ENCODE measurements around the gene ZMYND11.
"Not testable (repeated sequence)": the region's sequence is repeated elsewhere in the genome, so short reads cannot be mapped to it uniquely, and the experiment has no call there.

The ZMYND11 gene

GRCh38 chr10:152915-153314, 17.7 kb downstream of the ZMYND11 start:
- peaks cover 39% of the 10 kb centered on the region for H3K4me1 Mint-ChIP-seq (ENCODE audit: low read depth)
- H3K27ac Mint-ChIP-seq, result no peak overlapping the region
- H3K27me3 Mint-ChIP-seq, result no peaks in the 10 kb centered on the region
- no peaks in the 10 kb centered on the region for H3K9me3 Mint-ChIP-seq
- H3K36me3 Mint-ChIP-seq (ENCODE audit: low read depth), result peaks cover 29% of the 10 kb centered on the region
- DNase-seq, result no peak
- no peak overlapping the region for H3K4me3 Mint-ChIP-seq

- DNase-seq, result no peak
- Mint-ChIP-seq H3K36me3 (ENCODE audit: low read depth) (peaks cover 23% of the 10 kb centered on the region), H3K27me3 (no peaks in the 10 kb centered on the region), H3K9me3 (no peaks in the 10 kb centered on the region), H3K4me3 (no peak overlapping the region), H3K27ac (no peak overlapping the region), H3K4me1 (ENCODE audit: low read depth) (peaks cover 44% of the 10 kb centered on the region)
These were observed 19.1 kb downstream of the ZMYND11 start for GRCh38 chr10:154348-154747.

- no peaks in the 10 kb centered on the region for H3K27me3 Mint-ChIP-seq
- H3K4me1 Mint-ChIP-seq (ENCODE audit: low read depth), result peaks cover 7% of the 10 kb centered on the region
- H3K27ac Mint-ChIP-seq, result no peak overlapping the region
- H3K9me3 Mint-ChIP-seq, result peaks cover 19% of the 10 kb centered on the region
- no peak for DNase-seq
- no peak overlapping the region for H3K4me3 Mint-ChIP-seq
- peaks cover 25% of the 10 kb centered on the region for H3K36me3 Mint-ChIP-seq (ENCODE audit: low read depth)
These were observed 32.1 kb downstream of the ZMYND11 start for GRCh38 chr10:167383-167782.

GRCh38 chr10:173741-174140, 38.5 kb downstream of the ZMYND11 start:
- Mint-ChIP-seq H3K36me3 (ENCODE audit: low read depth) (peaks cover 4% of the 10 kb centered on the region), H3K9me3 (peaks cover 11% of the 10 kb centered on the region), H3K4me1 (ENCODE audit: low read depth) (peaks cover 13% of the 10 kb centered on the region), H3K27ac (no peak overlapping the region), H3K27me3 (no peaks in the 10 kb centered on the region), H3K4me3 (no peak overlapping the region)
- DNase-seq, result no peak

- Mint-ChIP-seq H3K4me3 (no peak overlapping the region), H3K9me3 (peaks cover 4% of the 10 kb centered on the region), H3K4me1 (ENCODE audit: low read depth) (peaks cover 17% of the 10 kb centered on the region), H3K36me3 (ENCODE audit: low read depth) (peaks cover 16% of the 10 kb centered on the region), H3K27ac (no peak overlapping the region), H3K27me3 (no peaks in the 10 kb centered on the region)
- DNase-seq, result no peak
These were observed 41.4 kb downstream of the ZMYND11 start for GRCh38 chr10:176677-177076.

GRCh38 chr10:178208-178607, 43.0 kb downstream of the ZMYND11 start:
- Mint-ChIP-seq H3K27ac (no peak overlapping the region), H3K27me3 (no peaks in the 10 kb centered on the region), H3K9me3 (peaks cover 2% of the 10 kb centered on the region), H3K4me1 (ENCODE audit: low read depth) (peaks cover 30% of the 10 kb centered on the region), H3K36me3 (ENCODE audit: low read depth) (peaks cover 28% of the 10 kb centered on the region), H3K4me3 (no peak overlapping the region)
- DNase-seq, result no peak

GRCh38 chr10:178723-179122, 43.5 kb downstream of the ZMYND11 start:
- no peaks in the 10 kb centered on the region for H3K27me3 Mint-ChIP-seq
- H3K36me3 Mint-ChIP-seq (ENCODE audit: low read depth), result peaks cover 33% of the 10 kb centered on the region
- H3K27ac Mint-ChIP-seq, result no peak overlapping the region
- peaks cover 35% of the 10 kb centered on the region for H3K4me1 Mint-ChIP-seq (ENCODE audit: low read depth)
- DNase-seq, result no peak
- H3K4me3 Mint-ChIP-seq, result no peak overlapping the region
- peaks cover 7% of the 10 kb centered on the region for H3K9me3 Mint-ChIP-seq

GRCh38 chr10:182441-183201, 47.4 kb downstream of the ZMYND11 start:
- Mint-ChIP-seq H3K4me1 (ENCODE audit: low read depth) (peaks cover 37% of the 10 kb centered on the region), H3K27ac (peak overlapping the region; percentile 86), H3K9me3 (peaks cover 12% of the 10 kb centered on the region), H3K36me3 (ENCODE audit: low read depth) (peaks cover 56% of the 10 kb centered on the region), H3K27me3 (no peaks in the 10 kb centered on the region), H3K4me3 (peak overlapping the region; percentile 16)
- DNase-seq, result no peak

- H3K9me3 Mint-ChIP-seq, result peaks cover 12% of the 10 kb centered on the region
- H3K27ac Mint-ChIP-seq, result no peak overlapping the region
- DNase-seq, result no peak
- H3K36me3 Mint-ChIP-seq (ENCODE audit: low read depth), result peaks cover 66% of the 10 kb centered on the region
- H3K27me3 Mint-ChIP-seq, result no peaks in the 10 kb centered on the region
- H3K4me3 Mint-ChIP-seq, result no peak overlapping the region
- peaks cover 47% of the 10 kb centered on the region for H3K4me1 Mint-ChIP-seq (ENCODE audit: low read depth)
These were observed 48.9 kb downstream of the ZMYND11 start for GRCh38 chr10:184174-184573.

- H3K4me1 Mint-ChIP-seq (ENCODE audit: low read depth), result peaks cover 47% of the 10 kb centered on the region
- no peak overlapping the region for H3K4me3 Mint-ChIP-seq
- H3K9me3 Mint-ChIP-seq, result peaks cover 12% of the 10 kb centered on the region
- H3K27me3 Mint-ChIP-seq, result no peaks in the 10 kb centered on the region
- DNase-seq, result no peak
- peaks cover 70% of the 10 kb centered on the region for H3K36me3 Mint-ChIP-seq (ENCODE audit: low read depth)
- no peak overlapping the region for H3K27ac Mint-ChIP-seq
These were observed 49.7 kb downstream of the ZMYND11 start for GRCh38 chr10:184911-185310.

- peaks cover 12% of the 10 kb centered on the region for H3K9me3 Mint-ChIP-seq
- not testable (repeated sequence) for H3K27ac Mint-ChIP-seq, H3K27me3 Mint-ChIP-seq, DNase-seq, H3K4me3 Mint-ChIP-seq
- peaks cover 74% of the 10 kb centered on the region for H3K36me3 Mint-ChIP-seq (ENCODE audit: low read depth)
- peaks cover 50% of the 10 kb centered on the region for H3K4me1 Mint-ChIP-seq (ENCODE audit: low read depth)
These were observed 50.3 kb downstream of the ZMYND11 start for GRCh38 chr10:185571-185970.

- no peak for DNase-seq
- Mint-ChIP-seq H3K27me3 (no peaks in the 10 kb centered on the region), H3K27ac (no peak overlapping the region), H3K4me1 (ENCODE audit: low read depth) (peaks cover 49% of the 10 kb centered on the region), H3K36me3 (ENCODE audit: low read depth) (peaks cover 75% of the 10 kb centered on the region), H3K4me3 (no peak overlapping the region), H3K9me3 (peaks cover 12% of the 10 kb centered on the region)
These were observed 51.7 kb downstream of the ZMYND11 start for GRCh38 chr10:186911-187310.

GRCh38 chr10:188546-188945, 53.3 kb downstream of the ZMYND11 start:
- H3K36me3 Mint-ChIP-seq (ENCODE audit: low read depth), result peaks cover 68% of the 10 kb centered on the region
- no peak for DNase-seq
- H3K27ac Mint-ChIP-seq, result peak overlapping the region; percentile 16
- H3K9me3 Mint-ChIP-seq, result peaks cover 6% of the 10 kb centered on the region
- peaks cover 42% of the 10 kb centered on the region for H3K4me1 Mint-ChIP-seq (ENCODE audit: low read depth)
- no peaks in the 10 kb centered on the region for H3K27me3 Mint-ChIP-seq
- no peak overlapping the region for H3K4me3 Mint-ChIP-seq

- peaks cover 29% of the 10 kb centered on the region for H3K4me1 Mint-ChIP-seq (ENCODE audit: low read depth)
- no peaks in the 10 kb centered on the region for H3K27me3 Mint-ChIP-seq
- H3K36me3 Mint-ChIP-seq (ENCODE audit: low read depth), result peaks cover 66% of the 10 kb centered on the region
- no peak overlapping the region for H3K4me3 Mint-ChIP-seq
- DNase-seq, result no peak
- H3K9me3 Mint-ChIP-seq, result no peaks in the 10 kb centered on the region
- H3K27ac Mint-ChIP-seq, result no peak overlapping the region
These were observed 55.0 kb downstream of the ZMYND11 start for GRCh38 chr10:190216-190615.

GRCh38 chr10:191703-192518, 56.7 kb downstream of the ZMYND11 start:
- Mint-ChIP-seq H3K27me3 (no peaks in the 10 kb centered on the region), H3K36me3 (ENCODE audit: low read depth) (peaks cover 69% of the 10 kb centered on the region), H3K27ac (no peak overlapping the region), H3K9me3 (no peaks in the 10 kb centered on the region), H3K4me1 (ENCODE audit: low read depth) (peaks cover 29% of the 10 kb centered on the region), H3K4me3 (no peak overlapping the region)
- DNase-seq, result no peak
